HepG2 (cell line): ENCODE measurements around the gene ATP6V0E2.

Experiments used
- ZNF431 ChIP-seq: sonication (generic); formaldehyde crosslinking; IDR thresholded peaks from 2 replicates; pipeline ENCODE4 v1.9.0; 2022; ENCODE audit warnings: missing genetic modification reagents, low read depth, mild to moderate bottlenecking, borderline replicate concordance
- ZNF530 ChIP-seq: sonication (generic); formaldehyde crosslinking; IDR thresholded peaks from 2 replicates; pipeline ENCODE4 v1.5.0; 2020; ENCODE audit warnings: low read depth, mild to moderate bottlenecking, missing genetic modification reagents
- TF ChIP-seq, protein P1 (sequence below): sonication (generic); formaldehyde crosslinking; IDR thresholded peaks from 2 replicates; pipeline ENCODE4 v1.8.0; 2022; ENCODE audit warnings: mild to moderate bottlenecking, missing genetic modification reagents; ENCODE audit not compliant: insufficient replicate concordance
- TF ChIP-seq, protein P2 (sequence below): sonication (generic); formaldehyde crosslinking; IDR thresholded peaks from 2 replicates; pipeline ENCODE4 v1.9.0; 2021; ENCODE audit warnings: missing genetic modification reagents, borderline replicate concordance
- TF ChIP-seq, protein P3 (sequence below): sonication (generic); formaldehyde crosslinking; IDR thresholded peaks from 2 replicates; pipeline ENCODE4 v1.5.0; 2020; ENCODE audit warnings: mild to moderate bottlenecking, missing genetic modification reagents, moderate library complexity

DNA sequence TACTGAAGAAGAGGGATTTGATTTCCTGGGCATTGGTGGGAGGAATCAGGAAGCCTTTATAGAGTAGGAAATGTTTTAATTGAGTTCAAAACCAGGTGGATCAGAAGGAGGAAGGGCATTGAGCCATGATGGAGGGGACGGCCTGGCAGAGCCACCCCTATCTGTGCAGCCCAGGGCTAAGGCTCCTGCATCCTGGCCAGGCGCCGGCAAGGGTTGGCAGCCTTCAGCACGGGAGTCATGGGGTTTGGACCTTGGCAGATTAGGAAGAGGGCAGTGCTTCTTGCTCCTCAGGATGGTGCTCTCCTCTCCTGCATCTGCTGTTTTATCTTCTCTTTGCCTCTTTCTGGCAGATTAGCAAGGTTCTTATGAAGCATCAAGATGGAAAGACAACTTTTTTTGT lies 23.1 kb upstream of the ATP6V0E2 start:
- TF ChIP-seq ZNF530 (CRISPR knock-in tag) (no peak), ZNF431 (no peak)
- TF ChIP-seq, protein P1, sequence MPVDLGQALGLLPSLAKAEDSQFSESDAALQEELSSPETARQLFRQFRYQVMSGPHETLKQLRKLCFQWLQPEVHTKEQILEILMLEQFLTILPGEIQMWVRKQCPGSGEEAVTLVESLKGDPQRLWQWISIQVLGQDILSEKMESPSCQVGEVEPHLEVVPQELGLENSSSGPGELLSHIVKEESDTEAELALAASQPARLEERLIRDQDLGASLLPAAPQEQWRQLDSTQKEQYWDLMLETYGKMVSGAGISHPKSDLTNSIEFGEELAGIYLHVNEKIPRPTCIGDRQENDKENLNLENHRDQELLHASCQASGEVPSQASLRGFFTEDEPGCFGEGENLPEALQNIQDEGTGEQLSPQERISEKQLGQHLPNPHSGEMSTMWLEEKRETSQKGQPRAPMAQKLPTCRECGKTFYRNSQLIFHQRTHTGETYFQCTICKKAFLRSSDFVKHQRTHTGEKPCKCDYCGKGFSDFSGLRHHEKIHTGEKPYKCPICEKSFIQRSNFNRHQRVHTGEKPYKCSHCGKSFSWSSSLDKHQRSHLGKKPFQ (CRISPR knock-in tag): no peak
- TF ChIP-seq, protein P2, sequence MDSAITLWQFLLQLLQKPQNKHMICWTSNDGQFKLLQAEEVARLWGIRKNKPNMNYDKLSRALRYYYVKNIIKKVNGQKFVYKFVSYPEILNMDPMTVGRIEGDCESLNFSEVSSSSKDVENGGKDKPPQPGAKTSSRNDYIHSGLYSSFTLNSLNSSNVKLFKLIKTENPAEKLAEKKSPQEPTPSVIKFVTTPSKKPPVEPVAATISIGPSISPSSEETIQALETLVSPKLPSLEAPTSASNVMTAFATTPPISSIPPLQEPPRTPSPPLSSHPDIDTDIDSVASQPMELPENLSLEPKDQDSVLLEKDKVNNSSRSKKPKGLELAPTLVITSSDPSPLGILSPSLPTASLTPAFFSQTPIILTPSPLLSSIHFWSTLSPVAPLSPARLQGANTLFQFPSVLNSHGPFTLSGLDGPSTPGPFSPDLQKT (CRISPR knock-in tag): no peak
- TF ChIP-seq, protein P3, sequence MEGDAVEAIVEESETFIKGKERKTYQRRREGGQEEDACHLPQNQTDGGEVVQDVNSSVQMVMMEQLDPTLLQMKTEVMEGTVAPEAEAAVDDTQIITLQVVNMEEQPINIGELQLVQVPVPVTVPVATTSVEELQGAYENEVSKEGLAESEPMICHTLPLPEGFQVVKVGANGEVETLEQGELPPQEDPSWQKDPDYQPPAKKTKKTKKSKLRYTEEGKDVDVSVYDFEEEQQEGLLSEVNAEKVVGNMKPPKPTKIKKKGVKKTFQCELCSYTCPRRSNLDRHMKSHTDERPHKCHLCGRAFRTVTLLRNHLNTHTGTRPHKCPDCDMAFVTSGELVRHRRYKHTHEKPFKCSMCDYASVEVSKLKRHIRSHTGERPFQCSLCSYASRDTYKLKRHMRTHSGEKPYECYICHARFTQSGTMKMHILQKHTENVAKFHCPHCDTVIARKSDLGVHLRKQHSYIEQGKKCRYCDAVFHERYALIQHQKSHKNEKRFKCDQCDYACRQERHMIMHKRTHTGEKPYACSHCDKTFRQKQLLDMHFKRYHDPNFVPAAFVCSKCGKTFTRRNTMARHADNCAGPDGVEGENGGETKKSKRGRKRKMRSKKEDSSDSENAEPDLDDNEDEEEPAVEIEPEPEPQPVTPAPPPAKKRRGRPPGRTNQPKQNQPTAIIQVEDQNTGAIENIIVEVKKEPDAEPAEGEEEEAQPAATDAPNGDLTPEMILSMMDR (CRISPR knock-in tag): no peak
